DMS79 (cell line): ENCODE measurements around the gene CPLX1.

Source experiments
- DNase-seq: peaks from one replicate; lab custom pipeline; 2025; lab: John Stamatoyannopoulos, UW

The CPLX1 gene

GRCh38 chr4:825971-826330, at the start of gene CPLX1:
Gene CPLX1 (minus strand): TSS chr4:826129. CDS start chr4:824522, 1,607 bp downstream.
- DNase-seq = no peak

- no peak for DNase-seq
Measured at GRCh38 chr4:874971-875817, 49.3 kb upstream of the CPLX1 start.

GRCh38 chr4:874056-874455, 48.1 kb upstream of the CPLX1 start:
- DNase-seq = no peak

- no peak for DNase-seq
Measured at GRCh38 chr4:872241-872981, 46.5 kb upstream of the CPLX1 start.

- DNase-seq = no peak
Measured at GRCh38 chr4:871484-871883, 45.6 kb upstream of the CPLX1 start.

GRCh38 chr4:870951-871350, 45.0 kb upstream of the CPLX1 start:
- no peak for DNase-seq

- no peak for DNase-seq
Measured at GRCh38 chr4:869776-870175, 43.8 kb upstream of the CPLX1 start.

GRCh38 chr4:868421-868820, 42.5 kb upstream of the CPLX1 start:
- no peak for DNase-seq

GRCh38 chr4:867526-868250, 41.8 kb upstream of the CPLX1 start:
- DNase-seq = no peak

GRCh38 chr4:866761-867390, 40.9 kb upstream of the CPLX1 start:
- no peak for DNase-seq

- DNase-seq = no peak
Measured at GRCh38 chr4:866068-866760, 40.3 kb upstream of the CPLX1 start.

- DNase-seq = no peak
Measured at GRCh38 chr4:865572-865971, 39.6 kb upstream of the CPLX1 start.

- DNase-seq = no peak
Measured at GRCh38 chr4:865121-865465, 39.2 kb upstream of the CPLX1 start.

GRCh38 chr4:864456-865120, 38.7 kb upstream of the CPLX1 start:
- no peak for DNase-seq

GRCh38 chr4:860561-860960, 34.6 kb upstream of the CPLX1 start:
- no peak for DNase-seq

GRCh38 chr4:859496-859895, 33.6 kb upstream of the CPLX1 start:
- DNase-seq = no peak

GRCh38 chr4:858831-859451, 33.0 kb upstream of the CPLX1 start:
- no peak for DNase-seq

GRCh38 chr4:858041-858481, 32.1 kb upstream of the CPLX1 start:
- DNase-seq = no peak

GRCh38 chr4:857461-857860, 31.5 kb upstream of the CPLX1 start:
- no peak for DNase-seq

GRCh38 chr4:856225-856901, 30.4 kb upstream of the CPLX1 start:
- DNase-seq = no peak
